GM18511 (cell line): ENCODE measurements around the gene CFAP54.
"Not testable (repeated sequence)": the region's sequence is repeated elsewhere in the genome, so short reads cannot be mapped to it uniquely, and the experiment has no call there.

Experiments
- ATAC-seq: cut with Tn5 transposase; IDR thresholded peaks from one replicate; pipeline ENCODE4 v1.9.1; 2021; ENCODE audit warnings: mild to moderate bottlenecking, moderate library complexity; ENCODE audit not compliant: unreplicated experiment

Gene CFAP54, protein sequence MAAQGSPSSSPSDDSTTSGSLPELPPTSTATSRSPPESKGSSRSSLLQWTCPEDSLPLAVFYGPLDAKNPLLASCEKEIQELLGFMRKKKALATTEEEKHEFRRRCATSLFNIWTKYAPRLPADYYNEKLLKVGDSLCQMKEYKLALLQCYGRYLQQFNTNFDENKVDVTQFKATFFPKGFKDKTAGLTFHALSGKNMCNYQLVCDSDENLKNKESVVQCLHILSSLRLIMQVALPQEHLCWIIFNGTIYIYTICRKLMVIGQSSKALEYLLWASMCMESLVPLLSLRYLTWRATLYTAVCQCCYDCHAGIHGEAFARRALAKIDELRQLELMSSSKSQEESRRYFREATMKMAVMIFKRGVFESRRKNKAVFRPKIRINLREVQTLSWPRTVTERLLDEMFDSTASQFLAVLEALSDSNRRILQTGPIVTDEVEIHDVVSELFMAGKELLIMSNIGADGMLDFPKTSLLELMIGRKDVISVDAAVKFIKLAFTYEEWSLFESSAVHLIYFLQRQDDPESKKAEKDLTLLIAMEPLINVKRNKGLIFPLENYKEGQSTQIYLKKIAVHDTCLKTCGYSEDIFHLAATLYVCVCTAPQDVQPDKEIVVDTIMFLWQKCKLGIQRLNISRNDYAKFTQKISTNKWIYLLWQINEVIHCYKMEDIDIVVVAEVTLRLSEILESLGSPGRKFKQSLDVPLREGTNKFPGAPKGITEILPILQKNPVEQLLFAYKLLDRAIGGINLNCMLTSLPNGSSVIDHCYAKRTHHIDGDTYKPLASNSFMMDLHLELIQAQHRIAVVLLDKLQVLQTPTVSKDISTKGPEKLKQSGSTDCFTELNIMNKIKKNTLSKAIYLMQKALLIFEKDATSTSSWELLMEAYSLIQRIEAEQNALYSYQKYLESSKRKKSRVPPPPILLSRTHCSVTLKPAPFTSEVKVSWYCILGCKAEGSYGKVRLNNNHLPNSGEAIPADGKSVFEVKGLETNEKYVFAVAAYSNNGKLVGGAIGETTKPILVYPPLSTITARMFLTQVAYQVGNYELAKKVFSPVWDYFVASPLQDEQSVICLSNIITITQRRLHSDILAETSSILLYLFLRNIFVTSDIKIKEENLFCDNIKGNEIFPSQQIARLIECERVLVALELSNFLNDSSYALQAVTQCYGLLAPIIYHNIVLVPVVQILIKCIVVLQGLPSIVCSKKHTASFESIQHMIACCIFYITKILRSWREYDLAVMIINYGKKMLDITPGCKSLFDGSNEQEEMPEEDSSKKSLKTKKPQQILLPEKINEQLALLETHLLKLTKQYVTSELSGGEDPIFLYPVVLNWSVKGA (N-terminal part only)

DNA sequence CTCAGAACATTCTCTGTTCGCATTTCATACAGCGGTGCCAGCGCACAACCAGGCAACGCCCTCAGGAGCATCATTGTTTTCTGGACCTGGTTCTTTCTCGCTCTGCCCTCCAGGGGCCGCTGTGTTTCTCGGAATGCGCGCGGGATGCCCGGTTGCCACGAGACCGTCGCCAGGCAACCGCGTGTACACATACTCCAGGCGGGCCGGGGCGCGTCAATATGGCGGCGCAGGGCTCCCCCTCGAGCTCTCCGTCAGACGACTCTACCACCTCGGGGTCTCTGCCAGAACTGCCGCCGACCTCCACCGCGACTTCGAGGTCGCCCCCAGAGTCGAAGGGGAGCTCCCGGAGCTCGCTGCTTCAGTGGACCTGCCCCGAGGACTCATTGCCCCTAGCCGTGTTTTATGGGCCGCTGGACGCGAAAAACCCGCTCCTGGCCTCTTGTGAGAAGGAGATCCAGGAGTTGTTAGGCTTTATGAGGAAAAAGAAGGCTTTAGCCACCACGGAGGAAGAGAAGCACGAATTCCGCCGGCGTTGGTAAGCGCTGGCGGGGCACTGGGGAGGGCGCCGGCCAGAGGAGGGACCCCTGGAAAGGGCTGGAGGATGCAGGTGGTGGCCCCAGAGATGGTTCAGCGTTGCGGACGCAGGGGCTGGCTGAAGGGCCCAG, at the start of gene CFAP54:
TSS of gene CFAP54 (plus strand) at position 186 of the 665 bp plus-strand sequence. CDS start at position 219, 33 bp downstream.
- peak; percentile 97 for ATAC-seq

DNA sequence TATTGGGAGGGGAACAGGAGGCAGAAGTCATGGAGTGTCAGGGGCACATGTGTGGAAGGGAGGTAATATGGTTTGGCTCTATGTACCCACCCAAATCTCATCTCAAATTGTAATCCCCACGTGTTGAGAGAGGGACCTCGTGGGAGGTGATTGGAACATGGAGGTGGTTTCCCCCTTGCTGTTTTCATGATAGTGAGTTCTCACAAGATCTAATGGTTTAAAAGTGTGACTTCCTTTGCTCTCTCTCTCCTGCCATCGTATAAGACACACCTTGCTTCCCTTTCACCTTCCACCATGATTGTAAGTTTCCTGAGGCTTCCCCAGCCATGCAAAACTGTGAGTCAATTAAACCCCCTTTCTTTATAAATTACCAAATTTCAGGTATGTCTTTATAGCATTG, 47.6 kb upstream of the CFAP54 start:
- ATAC-seq = no peak

DNA sequence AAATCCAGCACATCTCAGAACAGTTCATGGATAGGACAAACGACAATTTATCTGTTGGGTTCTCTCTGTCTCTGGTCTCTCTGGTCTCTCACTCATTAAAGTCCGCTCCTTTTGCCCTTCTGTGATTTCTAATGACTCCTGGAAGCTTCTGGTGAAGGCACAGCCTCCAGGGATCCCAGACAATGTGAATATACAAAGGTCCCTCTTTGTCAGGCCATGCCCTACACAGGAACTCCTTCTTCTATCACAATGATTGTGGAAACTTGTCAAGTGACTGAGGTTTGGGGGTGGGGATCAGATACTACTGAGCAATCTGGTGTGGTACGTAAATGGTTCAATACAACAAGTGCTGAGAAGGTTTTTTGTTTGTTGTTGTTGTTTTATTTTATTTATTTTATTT, 46.5 kb upstream of the CFAP54 start:
- no peak for ATAC-seq

DNA sequence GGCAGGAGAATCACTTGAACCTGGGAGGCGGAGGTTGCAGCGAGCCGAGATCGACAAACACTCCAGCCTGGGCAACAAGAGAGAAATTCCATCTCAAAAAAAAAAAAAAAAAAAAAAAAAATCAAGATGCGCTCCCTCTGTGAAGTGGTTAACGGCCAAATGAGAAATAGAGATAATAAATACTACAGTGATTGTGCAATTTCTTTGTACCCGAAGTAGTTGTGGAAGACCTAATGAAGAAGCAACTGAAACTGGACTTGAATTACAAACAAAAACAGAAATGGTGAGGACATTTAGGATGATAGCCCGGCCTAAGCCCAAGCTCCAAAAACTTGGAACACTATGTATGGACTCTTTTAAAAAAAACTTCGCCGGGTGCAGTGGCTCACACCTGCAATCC, 45.0 kb upstream of the CFAP54 start:
- ATAC-seq = no peak

DNA sequence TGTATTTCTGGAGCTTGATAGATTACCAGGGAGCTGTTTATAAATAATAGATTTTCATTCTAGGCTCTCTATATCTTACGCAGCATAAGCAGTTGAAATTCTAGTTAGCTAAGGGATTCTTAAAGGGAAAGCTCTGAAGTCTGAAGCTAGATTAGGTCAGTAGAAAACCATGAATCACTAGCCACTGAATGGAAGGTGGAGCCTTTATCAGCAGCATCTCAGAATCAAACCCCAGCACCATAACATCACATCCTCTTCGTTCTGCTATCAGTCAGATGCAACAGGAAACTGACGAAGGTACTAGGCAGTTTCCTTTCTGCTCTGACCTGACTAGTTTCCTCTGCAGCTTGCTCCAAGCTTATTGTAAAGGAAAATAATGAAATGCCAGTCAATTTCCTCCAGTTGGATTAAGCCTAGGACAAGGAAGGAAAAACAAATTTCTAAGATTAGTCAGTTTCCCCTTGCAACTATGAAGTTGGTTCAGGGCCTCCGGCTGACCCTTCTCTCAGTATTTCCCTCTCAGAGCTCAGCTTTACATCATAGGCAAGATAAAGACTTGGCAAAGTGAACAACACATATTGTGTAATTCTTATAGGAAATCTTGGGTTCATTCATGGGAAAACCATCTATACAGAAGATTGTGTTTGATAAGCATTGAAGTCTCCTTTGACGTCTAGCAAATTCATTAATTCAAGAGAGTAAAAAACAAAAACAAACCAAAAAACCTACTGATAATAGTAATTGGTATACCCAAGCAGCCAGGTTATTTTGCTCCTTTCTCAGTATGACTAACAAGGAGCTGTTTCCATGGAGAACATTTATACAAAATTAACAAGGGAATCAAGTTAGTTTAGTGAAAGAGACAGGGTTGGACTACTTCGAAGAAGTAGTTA, 43.4 kb upstream of the CFAP54 start:
- peak; percentile 99 for ATAC-seq

DNA sequence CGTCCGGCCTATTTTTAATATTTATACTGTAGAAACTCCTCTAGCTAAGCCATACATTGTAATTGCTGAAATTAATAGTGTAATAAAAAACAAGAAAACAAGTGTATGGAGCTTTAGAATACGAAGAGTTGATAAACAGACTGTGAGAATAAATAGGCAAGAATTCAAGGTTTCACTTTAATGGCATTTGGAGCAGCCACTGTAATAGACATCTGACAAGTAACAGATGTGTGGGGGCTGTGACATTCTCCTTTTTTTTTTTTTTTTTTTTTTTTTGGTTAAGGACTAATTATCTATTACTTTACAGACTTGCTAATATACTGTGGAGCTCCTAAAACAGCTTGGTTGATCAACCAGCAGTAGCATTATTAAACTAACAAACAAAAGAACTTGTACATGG, 42.1 kb upstream of the CFAP54 start:
- ATAC-seq = no peak

DNA sequence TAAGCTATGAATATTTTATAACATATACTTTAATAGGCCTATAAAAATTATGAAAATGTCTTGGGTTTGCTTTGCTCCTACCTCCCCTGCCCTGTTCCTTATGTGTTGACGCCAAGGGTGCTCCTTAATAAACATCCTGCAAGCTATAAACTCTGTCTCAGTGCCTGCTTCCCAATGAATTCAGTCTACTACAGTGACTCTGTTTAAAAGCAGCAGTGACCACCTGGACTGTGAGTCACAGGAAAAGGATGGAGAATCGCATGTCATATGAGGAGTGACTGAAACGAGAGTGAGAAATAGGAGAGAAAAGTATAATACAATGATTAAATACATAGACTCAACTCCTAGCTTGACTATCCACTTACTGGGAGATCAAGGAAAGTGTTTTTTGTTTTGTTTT, 41.1 kb upstream of the CFAP54 start:
- ATAC-seq = no peak

DNA sequence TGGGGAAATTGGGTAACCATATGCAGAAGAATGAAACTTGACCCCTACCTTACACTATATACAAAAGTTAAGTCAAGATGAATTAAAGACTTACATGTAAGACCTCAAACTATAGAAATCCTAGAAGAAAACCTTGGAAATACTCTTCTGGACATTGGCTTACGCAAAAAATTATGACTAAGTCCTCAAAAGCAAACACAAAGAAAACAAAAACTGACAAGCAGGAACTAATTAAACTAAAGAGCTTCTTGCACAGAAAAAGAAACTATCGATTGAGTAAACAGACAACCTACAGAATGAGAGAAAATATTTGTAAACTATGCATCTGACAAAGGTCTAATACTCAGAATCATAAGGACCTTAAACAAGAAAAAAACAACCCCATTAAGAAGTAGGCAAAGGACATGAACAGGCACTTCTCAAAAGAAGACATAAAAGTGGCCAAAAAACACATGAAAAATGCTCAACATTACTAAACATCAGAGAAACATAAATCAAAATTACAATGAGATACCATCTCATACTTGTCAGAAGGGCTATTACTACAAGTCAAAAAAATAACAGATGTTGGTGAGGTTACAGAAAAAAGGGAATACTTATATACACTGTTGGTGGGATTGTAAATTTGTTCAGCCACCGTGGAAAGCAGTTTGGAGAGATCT, 37.0 kb upstream of the CFAP54 start:
- ATAC-seq = no peak

DNA sequence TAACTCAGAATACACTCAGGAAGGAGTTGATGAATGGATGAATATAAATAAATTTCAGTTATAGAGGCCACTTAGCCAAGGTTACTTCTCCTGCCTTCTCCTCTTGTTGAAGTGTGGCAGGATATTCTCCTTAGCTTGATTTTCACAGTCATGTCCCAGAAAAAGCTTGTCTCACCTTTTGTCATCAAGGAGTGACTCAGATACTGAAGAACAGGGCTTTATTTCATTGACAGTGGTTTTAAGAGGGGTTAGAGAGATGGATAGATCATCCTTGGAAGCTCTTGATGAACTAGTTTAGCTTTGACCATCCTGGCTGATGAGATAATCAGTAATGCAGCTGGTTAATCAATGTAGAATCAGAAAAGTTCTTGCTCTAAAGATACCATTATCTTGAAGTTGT, 35.0 kb upstream of the CFAP54 start:
- no peak for ATAC-seq

DNA sequence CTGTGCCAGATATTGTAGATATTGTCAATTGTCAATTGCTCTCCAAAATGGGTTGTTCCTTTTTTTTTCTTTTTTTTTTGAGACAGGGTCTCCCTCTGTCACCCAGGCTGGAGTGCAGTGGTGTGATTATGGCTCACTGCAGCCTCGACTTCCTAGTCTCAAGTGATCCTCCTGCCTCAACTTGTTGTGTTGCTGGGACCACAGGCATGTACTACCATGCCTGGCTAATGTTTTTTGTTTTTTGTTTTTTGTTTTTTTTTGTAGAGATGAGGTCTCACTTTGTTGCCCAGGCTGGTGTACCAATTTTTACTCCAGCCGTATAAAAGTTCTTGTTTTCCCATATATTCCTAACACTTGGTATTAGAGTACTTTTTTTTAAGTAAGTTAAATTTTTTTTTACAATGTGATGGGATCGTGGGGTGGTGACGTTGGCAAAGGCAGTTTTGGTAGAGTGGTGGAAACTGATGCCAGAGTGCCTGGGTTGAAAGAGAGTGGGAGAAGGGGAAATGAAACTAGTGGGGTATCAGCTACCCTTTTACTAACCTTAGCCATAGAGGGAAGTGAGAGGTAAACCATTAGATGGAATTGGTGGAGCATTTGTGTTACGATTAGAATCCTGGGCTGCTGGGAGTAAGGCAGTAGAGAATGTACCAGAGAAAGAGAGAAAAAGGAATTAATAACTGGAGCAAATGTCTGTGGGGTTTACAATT, 33.0 kb upstream of the CFAP54 start:
- ATAC-seq = peak; percentile 94

DNA sequence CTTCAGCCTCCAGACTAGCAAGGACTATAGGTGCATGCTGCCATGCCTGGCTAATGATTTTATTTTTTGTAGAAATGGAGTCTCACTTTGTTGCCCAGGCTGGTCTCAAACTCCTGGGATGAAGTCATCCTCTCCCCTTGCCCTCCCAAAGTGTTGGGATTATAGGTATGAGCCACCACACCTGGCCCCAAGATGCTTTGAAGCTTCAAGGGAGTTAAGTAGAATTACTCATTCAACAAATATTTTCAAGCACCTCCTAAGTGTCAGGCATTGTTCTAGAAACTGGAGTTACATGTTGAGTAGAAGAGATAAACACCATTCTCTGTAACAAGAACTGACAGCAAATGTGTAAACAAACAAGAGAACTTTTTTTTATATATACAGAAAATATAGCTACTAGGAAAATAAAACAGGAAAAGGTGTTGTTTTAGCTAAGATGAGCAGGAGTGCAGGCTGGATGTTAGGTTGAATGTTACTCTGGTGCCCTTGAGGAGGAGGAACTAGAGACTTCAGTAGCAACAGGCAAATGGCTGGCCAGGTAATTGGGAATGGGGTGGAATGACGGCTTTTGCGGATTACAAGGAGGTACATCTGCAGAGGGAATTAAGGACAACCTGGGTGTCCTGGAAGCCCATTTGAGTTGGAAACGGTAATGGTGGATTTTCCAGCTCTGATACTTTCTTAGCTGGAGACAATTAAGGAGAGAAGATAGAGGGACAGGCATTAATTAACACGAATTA, 32.0 kb upstream of the CFAP54 start:
- peak; percentile 21 for ATAC-seq

DNA sequence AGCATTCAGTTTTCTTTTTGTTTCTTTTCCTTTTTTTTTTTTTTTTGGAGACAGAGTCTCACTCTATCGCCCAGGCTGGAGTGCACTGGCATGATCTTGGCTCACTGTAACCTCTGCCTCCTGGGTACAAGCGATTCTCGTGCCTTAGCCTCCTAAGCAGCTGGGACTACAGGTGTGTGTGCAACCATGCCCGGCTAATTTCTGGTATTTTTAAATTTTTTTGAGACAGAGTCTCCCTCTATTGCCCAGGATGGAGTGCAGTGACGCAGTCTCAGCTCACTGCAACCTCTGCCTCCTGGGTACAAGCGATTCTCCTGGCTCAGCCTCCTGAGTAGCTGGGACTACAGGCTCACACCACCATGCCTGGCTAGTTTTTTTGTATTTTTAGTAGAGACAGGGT, 30.1 kb upstream of the CFAP54 start:
- not testable (repeated sequence) for ATAC-seq

DNA sequence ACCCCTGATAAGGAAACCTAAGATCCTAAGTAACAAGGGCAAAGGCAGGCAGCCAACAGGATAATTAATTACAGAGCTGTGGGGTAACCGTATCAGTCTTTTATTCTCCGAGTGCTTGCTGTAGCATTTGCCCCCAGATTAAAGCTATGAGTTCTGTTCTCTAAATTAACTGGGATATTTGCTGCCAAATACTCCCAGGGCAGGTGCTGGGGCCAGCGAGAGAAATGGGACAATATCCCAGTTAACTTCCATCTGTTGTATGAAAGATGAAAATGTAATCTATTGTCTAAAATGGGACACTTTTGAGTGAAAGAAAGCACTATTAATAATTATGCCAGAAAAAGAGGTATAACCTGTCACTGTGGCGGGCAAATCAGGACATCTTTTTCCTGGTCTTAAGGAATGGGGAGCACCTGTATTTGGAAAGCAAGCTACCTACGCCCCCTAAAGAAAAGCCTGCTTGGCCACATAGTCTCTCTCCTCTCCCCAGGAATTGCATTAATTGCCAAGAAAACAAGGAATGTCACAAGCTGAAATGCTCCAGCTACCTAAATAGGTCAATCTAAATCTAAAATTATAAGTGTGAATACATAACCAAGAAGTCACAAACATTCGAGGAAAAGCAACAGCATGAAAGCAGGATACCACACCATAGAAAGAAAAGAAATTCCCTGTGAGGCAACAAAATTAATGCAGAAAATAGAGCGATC, 26.7 kb upstream of the CFAP54 start:
- no peak for ATAC-seq

DNA sequence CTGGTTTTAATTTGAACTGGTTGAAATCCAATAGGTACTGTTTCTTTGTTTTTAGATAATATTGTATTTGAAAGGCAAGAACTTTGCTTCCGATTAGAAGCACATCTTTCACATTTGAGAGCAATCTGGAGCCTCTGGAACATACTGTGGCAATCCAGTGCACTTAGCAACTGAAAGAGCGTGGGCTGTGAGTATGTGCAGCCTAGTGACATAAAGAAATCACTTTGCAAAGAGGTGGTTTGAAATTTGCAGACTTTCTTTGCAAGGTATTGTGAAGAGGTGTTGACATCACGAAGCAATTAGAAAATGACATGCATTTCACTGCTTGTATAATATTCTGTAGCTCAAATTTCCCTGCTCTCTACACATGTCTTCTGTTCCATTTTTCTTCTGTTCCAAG, 23.5 kb upstream of the CFAP54 start:
- ATAC-seq = no peak

DNA sequence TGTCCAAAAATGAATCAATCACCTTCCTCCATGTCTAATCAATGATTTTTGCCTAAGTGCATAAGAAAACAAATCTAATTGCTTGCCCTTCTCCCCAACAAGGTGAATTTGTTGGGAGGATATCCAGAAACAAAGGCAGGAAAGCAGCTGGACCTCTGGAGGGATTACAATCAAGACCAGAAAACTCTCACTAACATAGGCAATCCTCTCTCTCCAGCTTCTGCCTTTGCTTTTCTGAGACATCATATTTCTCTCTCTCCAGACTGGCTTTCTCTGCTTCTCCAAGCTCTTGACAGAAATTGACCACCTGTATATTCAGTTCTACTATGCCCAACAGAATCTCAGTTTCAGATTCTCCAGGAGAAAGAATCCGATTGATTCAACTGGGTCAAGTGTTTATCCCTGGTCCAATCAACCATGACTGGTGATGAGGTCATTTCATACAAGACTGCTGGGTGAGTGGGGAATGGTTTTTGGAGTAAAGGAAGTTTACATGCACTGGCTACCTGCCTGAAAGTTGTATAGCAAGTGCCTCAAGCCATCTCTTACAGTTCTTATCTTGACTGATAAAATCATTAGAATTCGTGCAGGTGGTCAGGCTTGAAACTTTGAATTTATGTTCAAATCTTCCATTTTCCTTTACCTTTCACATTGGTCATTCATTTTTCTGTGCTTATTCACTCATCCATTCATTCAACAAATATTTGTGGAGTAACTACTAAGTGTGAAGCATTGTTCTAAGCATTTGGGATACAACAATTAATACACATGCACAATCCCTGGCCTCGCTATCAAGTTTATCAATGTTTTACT, 22.2 kb upstream of the CFAP54 start:
- ATAC-seq = no peak

DNA sequence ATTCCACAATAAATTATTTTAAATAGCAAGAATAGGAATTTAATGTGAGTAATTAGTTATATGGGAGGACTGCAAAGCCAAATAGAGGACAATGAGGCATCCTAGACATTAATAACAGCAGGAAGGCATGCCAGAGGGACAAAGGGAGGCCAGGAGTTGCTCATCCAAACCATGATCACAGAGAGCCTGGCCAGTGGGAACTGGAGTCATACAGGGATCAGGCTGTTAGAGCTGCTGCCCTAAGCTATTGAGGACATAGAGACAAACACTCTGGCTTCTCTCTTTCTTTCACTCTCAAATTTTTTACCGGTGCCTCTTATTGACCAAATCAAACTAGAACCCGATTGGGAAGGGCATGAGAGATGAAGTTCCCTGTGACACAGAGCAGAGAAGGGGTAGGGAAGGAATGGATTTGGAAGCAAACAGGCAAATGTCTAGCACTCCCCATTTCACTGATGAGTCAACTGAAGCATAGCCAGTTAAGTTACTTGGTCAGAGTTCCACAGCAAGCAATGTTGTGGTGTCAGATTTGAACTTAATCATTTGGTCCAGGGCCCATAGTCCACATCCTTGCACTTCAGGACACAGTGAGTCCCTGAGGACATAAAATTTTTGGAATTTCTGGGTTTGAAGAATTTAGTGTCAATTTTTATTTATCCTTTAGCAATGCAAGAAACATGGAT, 17.9 kb upstream of the CFAP54 start:
- no peak for ATAC-seq
